GM23338 (cell line): ENCODE results near the gene PSMD3. TPM values are rescaled to one million over a fixed set of nuclear protein-coding genes. Genes with fewer than 3 reads are reported as not detected.

ENCODE experiments used
- ATAC-seq: fragments of 200-7000 bp; cut with Tn5 transposase; 3 replicates; pipeline ENCODE4 v1.9.1; 2020
- DNase-seq: peaks from one replicate; pipeline ENCODE4 v3.0.0-alpha.2; 2015; ENCODE audit warnings: low spot score
- H2AFZ ChIP-seq: fragments of 200-600 bp; sonication (generic); 2 replicates; pipeline ENCODE4 v1.8.0; 2016; ENCODE audit warnings: antibody characterized with exemption, mild to moderate bottlenecking, moderate library complexity
- H3F3A ChIP-seq: fragments of 200-600 bp; sonication (generic); replicated peaks from 2 replicates; pipeline ENCODE4 v1.8.0; 2017; ENCODE audit warnings: antibody characterized with exemption, mixed run types, low read depth
- H3K27ac ChIP-seq: fragments of 200-600 bp; sonication (generic); 2 replicates; pipeline ENCODE4 v1.6.1; 2016; ENCODE audit warnings: low read depth
- H3K27me3 ChIP-seq: fragments of 200-600 bp; sonication (generic); 2 replicates; pipeline ENCODE4 v1.8.0; 2016; ENCODE audit warnings: mild to moderate bottlenecking, mixed run types, moderate library complexity; ENCODE audit not compliant: insufficient read depth
- H3K36me3 ChIP-seq: fragments of 200-600 bp; sonication (generic); 2 replicates; pipeline ENCODE4 v1.8.0; 2016; ENCODE audit warnings: mild to moderate bottlenecking; ENCODE audit not compliant: insufficient read depth
- H3K4me1 ChIP-seq: fragments of 200-600 bp; sonication (generic); 2 replicates; pipeline ENCODE4 v1.8.0; 2016; ENCODE audit warnings: mild to moderate bottlenecking, moderate library complexity; ENCODE audit not compliant: insufficient read depth
- H3K4me2 ChIP-seq: fragments of 200-600 bp; sonication (generic); 2 replicates; pipeline ENCODE4 v1.7.1; 2017; ENCODE audit warnings: mixed run types
- H3K4me3 ChIP-seq: fragments of 200-600 bp; sonication (generic); 2 replicates; pipeline ENCODE4 v1.6.1; 2016; ENCODE audit warnings: mixed run types
- H3K79me2 ChIP-seq: fragments of 200-600 bp; sonication (generic); replicated peaks from 2 replicates; pipeline ENCODE4 v1.8.0; 2017; ENCODE audit warnings: mild to moderate bottlenecking; ENCODE audit not compliant: insufficient read depth
- H3K9me2 ChIP-seq: fragments of 200-600 bp; sonication (generic); 2 replicates; pipeline ENCODE4 v1.8.0; 2017; ENCODE audit not compliant: insufficient read depth
- H4K20me1 ChIP-seq: fragments of 200-600 bp; sonication (generic); replicated peaks from 2 replicates; pipeline ENCODE4 v1.8.0; 2017; ENCODE audit warnings: mild to moderate bottlenecking; ENCODE audit not compliant: insufficient read depth
- H3K27ac Mint-ChIP-seq: 2 replicates; pipeline ENCODE4 v1.8.0; 2020; ENCODE audit warnings: inconsistent platforms, mild to moderate bottlenecking, moderate library complexity, mixed read lengths
- H3K27me3 Mint-ChIP-seq: 3 replicates; pipeline ENCODE4 v1.8.0; 2022; ENCODE audit warnings: low read depth, mild to moderate bottlenecking, moderate library complexity, mixed read lengths, inconsistent platforms; ENCODE audit not compliant: insufficient read depth, poor library complexity
- H3K36me3 Mint-ChIP-seq: 3 replicates; pipeline ENCODE4 v1.8.0; 2021; ENCODE audit warnings: low read depth, mild to moderate bottlenecking, inconsistent platforms, moderate library complexity, mixed read lengths
- H3K4me1 Mint-ChIP-seq: 3 replicates; pipeline ENCODE4 v1.8.0; 2020; ENCODE audit warnings: mild to moderate bottlenecking, inconsistent platforms, mixed read lengths
- H3K4me3 Mint-ChIP-seq: 3 replicates; pipeline ENCODE4 v1.8.0; 2021; ENCODE audit warnings: moderate library complexity, mild to moderate bottlenecking, inconsistent platforms, mixed read lengths
- H3K9me3 Mint-ChIP-seq: 3 replicates; pipeline ENCODE4 v1.8.0; 2020; ENCODE audit warnings: moderate library complexity, mild to moderate bottlenecking, inconsistent platforms, mixed read lengths
- CREB1 ChIP-seq: fragments of 250-450 bp; sonication (Bioruptor Pico); IDR thresholded peaks from 2 replicates; pipeline ENCODE4 v1.5.0; 2020; ENCODE audit warnings: low read depth, mild to moderate bottlenecking, moderate library complexity
- EZH2 ChIP-seq: fragments of 200-600 bp; sonication (generic); IDR thresholded peaks from one replicate; pipeline ENCODE4 v1.8.0; 2017; ENCODE audit warnings: antibody characterized with exemption, mild to moderate bottlenecking, low read depth; ENCODE audit not compliant: unreplicated experiment
- EZH2phosphoT487 ChIP-seq: fragments of 200-600 bp; sonication (generic); IDR thresholded peaks from one replicate; pipeline ENCODE4 v1.8.1; 2018; ENCODE audit warnings: antibody characterized with exemption; ENCODE audit not compliant: unreplicated experiment
- JUNB ChIP-seq: IDR thresholded peaks from one replicate; pipeline ENCODE4 v1.6.1; 2016; ENCODE audit warnings: antibody characterized with exemption; ENCODE audit not compliant: unreplicated experiment
- NANOG ChIP-seq: IDR thresholded peaks from 2 replicates; pipeline ENCODE4 v1.6.1; 2016; ENCODE audit warnings: antibody characterized with exemption, borderline replicate concordance
- STAT1 ChIP-seq: IDR thresholded peaks from one replicate; pipeline ENCODE4 v1.6.1; 2016; ENCODE audit warnings: antibody characterized with exemption; ENCODE audit not compliant: unreplicated experiment
- ZNF114 ChIP-seq: fragments of 250-450 bp; sonication (Bioruptor Pico); IDR thresholded peaks from 2 replicates; pipeline ENCODE4 v1.5.0; 2020; ENCODE audit warnings: mild to moderate bottlenecking, moderate library complexity
- ZNF331 ChIP-seq: fragments of 250-450 bp; sonication (Bioruptor Pico); IDR thresholded peaks from 2 replicates; pipeline ENCODE4 v1.5.0; 2020; ENCODE audit warnings: low read depth, mild to moderate bottlenecking, moderate library complexity
- polyA plus RNA-seq: library from polyadenylated mRNA; unstranded; fragments of >200 nt; fragmentation: Nextera tagmentation; extraction: Ambion mirVana; gene quantifications from 2 replicates; pipeline ENCODE4 v1.2.1, GENCODE V29; 2016
- total RNA-seq: library from RNA; depleted of rRNA; stranded (reverse); fragments of >200 nt; shearing (Covaris generic); gene quantifications from 2 replicates; pipeline ENCODE4 v1.2.3, GENCODE V29; 2014
- TF ChIP-seq, protein P1 (sequence below): IDR thresholded peaks from one replicate; pipeline ENCODE4 v1.6.1; 2018; ENCODE audit warnings: antibody characterized with exemption; ENCODE audit not compliant: unreplicated experiment
- TF ChIP-seq, protein P2 (sequence below): IDR thresholded peaks from 2 replicates; pipeline ENCODE4 v1.6.1; 2016; ENCODE audit warnings: antibody characterized with exemption
- TF ChIP-seq, protein P3 (sequence below), 2 experiments: fragments of 200-600 bp in 1 of 2; sonication (generic) in 1 of 2; conservative IDR thresholded peaks; 2 replicates each; pipeline versions ENCODE4 v1.5.1 to v1.6.1; 2016 to 2017; ENCODE audit warnings: antibody characterized with exemption in 2 of 2, low read depth in 2 of 2, mild to moderate bottlenecking in 2 of 2, moderate library complexity in 1 of 2

PSMD3 gene
- total and polyA plus RNA-seq, 2 experiments from 2014 or later = 112 to 217 TPM

DNA sequence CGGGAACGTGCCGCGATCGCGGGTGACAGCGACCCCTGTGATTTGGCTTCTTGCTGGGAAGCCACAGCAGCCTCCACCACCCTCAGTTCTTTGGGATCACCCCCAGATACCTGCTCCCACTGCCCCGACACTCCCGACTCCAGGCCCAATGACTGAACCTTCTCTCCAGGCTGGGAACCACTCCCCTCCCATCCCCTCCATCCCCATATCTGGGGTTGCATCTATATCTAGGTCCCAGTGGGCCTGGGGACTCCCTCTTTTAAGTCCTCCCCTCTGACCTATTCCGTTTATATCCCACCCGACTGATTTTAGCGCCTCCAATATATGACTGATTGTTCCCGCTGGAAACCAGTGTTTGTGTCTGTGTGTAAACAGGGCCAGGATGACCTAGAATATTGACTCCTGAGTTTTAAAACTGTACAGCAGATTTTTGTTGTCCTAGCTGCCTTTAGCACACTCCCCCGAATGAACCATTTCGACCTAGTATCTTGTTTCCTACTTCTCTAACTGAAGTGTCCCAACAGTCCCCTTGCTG, 667 bp downstream of the PSMD3 start:
- Histone ChIP-seq H3K27ac (peak overlapping the region; percentile 85), H3K4me3 (peak overlapping the region; percentile 77), H2AFZ (no peak overlapping the region), H3K79me2 (peaks cover 29% of the 10 kb centered on the region), H4K20me1 (peaks cover 16% of the 10 kb centered on the region), H3F3A (peaks cover 8% of the 10 kb centered on the region; the same call in 1 of the 2 replicates), H3K9me2 (no peaks in the 10 kb centered on the region), H3K4me2 (peak overlapping the region; percentile 99), H3K36me3 (peaks cover 19% of the 10 kb centered on the region), H3K27me3 (no peaks in the 10 kb centered on the region), H3K4me1 (peaks cover 20% of the 10 kb centered on the region)
- Mint-ChIP-seq H3K36me3 (peaks cover 35% of the 10 kb centered on the region), H3K4me1 (peaks cover 23% of the 10 kb centered on the region), H3K4me3 (peak overlapping the region; percentile 92), H3K9me3 (no peaks in the 10 kb centered on the region), H3K27ac (peak overlapping the region; percentile 94), H3K27me3 (peaks cover 9% of the 10 kb centered on the region)
- DNase-seq (no peak), ATAC-seq (no peak; the same call in 2 of the 3 replicates)
- TF ChIP-seq EZH2 = no peak
- TF ChIP-seq ZNF331 (CRISPR knock-in tag) = no peak
- TF ChIP-seq, protein P1, sequence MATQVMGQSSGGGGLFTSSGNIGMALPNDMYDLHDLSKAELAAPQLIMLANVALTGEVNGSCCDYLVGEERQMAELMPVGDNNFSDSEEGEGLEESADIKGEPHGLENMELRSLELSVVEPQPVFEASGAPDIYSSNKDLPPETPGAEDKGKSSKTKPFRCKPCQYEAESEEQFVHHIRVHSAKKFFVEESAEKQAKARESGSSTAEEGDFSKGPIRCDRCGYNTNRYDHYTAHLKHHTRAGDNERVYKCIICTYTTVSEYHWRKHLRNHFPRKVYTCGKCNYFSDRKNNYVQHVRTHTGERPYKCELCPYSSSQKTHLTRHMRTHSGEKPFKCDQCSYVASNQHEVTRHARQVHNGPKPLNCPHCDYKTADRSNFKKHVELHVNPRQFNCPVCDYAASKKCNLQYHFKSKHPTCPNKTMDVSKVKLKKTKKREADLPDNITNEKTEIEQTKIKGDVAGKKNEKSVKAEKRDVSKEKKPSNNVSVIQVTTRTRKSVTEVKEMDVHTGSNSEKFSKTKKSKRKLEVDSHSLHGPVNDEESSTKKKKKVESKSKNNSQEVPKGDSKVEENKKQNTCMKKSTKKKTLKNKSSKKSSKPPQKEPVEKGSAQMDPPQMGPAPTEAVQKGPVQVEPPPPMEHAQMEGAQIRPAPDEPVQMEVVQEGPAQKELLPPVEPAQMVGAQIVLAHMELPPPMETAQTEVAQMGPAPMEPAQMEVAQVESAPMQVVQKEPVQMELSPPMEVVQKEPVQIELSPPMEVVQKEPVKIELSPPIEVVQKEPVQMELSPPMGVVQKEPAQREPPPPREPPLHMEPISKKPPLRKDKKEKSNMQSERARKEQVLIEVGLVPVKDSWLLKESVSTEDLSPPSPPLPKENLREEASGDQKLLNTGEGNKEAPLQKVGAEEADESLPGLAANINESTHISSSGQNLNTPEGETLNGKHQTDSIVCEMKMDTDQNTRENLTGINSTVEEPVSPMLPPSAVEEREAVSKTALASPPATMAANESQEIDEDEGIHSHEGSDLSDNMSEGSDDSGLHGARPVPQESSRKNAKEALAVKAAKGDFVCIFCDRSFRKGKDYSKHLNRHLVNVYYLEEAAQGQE = no peak
- no peak for TF ChIP-seq ZNF114 (CRISPR knock-in tag)
- TF ChIP-seq NANOG = no peak
- TF ChIP-seq JUNB = no peak
- no peak for TF ChIP-seq STAT1
- TF ChIP-seq, protein P2, sequence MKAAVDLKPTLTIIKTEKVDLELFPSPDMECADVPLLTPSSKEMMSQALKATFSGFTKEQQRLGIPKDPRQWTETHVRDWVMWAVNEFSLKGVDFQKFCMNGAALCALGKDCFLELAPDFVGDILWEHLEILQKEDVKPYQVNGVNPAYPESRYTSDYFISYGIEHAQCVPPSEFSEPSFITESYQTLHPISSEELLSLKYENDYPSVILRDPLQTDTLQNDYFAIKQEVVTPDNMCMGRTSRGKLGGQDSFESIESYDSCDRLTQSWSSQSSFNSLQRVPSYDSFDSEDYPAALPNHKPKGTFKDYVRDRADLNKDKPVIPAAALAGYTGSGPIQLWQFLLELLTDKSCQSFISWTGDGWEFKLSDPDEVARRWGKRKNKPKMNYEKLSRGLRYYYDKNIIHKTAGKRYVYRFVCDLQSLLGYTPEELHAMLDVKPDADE = no peak
- no peak for TF ChIP-seq CREB1
- no peak for TF ChIP-seq EZH2phosphoT487

DNA sequence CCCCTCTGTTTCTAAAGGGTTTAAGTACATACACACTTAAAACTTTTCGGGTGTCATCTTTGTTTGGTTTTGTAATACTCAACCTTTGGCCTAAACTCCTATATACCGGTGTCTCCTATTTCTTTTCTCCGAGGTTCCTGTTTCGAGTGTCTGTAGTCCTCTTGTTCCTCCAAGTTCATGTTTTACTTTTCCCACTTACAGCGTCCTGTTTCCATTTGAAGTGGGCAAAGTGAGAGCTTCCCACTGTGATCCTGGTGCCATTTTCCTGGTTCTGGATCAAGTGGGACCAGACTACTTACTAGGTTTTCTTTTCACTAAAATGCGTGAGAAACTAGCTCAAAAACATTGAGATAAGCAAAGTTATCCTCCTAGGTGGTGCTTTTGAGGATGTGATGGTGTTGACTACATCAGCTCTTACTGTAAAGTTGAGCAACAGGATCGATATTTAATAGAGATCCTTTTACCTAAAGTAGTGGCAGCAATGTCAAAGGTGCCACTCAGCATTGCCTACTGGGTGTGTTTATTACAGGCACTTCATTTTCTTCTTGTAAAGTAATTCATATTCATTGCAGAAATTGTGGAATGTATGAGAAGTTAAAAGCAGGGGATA, 1.3 kb downstream of the PSMD3 start:
- peaks cover 41% of the 10 kb centered on the region for H3K36me3 Mint-ChIP-seq
- H3K4me1 ChIP-seq = peaks cover 20% of the 10 kb centered on the region
- H3K4me1 Mint-ChIP-seq = peaks cover 23% of the 10 kb centered on the region
- peak overlapping the region; percentile 77 for H3K4me3 ChIP-seq
- H3K4me2 ChIP-seq = peak overlapping the region; percentile 99
- peak overlapping the region; percentile 94 for H3K27ac Mint-ChIP-seq
- H3K4me3 Mint-ChIP-seq = peak overlapping the region; percentile 92
- no peak overlapping the region for H2AFZ ChIP-seq
- DNase-seq (no peak), ATAC-seq (no peak)
- peaks cover 29% of the 10 kb centered on the region for H3K79me2 ChIP-seq
- H3K36me3 ChIP-seq = peaks cover 24% of the 10 kb centered on the region
- peaks cover 9% of the 10 kb centered on the region for H3K27me3 Mint-ChIP-seq
- H4K20me1 ChIP-seq = peaks cover 16% of the 10 kb centered on the region
- H3F3A ChIP-seq = peaks cover 8% of the 10 kb centered on the region; the same call in 1 of the 2 replicates
- no peaks in the 10 kb centered on the region for H3K27me3 ChIP-seq
- no peaks in the 10 kb centered on the region for H3K9me2 ChIP-seq
- no peak overlapping the region for H3K27ac ChIP-seq
- H3K9me3 Mint-ChIP-seq = no peaks in the 10 kb centered on the region
- TF ChIP-seq ZNF331 (CRISPR knock-in tag) = no peak
- TF ChIP-seq, protein P2 = no peak
- TF ChIP-seq, protein P3, sequence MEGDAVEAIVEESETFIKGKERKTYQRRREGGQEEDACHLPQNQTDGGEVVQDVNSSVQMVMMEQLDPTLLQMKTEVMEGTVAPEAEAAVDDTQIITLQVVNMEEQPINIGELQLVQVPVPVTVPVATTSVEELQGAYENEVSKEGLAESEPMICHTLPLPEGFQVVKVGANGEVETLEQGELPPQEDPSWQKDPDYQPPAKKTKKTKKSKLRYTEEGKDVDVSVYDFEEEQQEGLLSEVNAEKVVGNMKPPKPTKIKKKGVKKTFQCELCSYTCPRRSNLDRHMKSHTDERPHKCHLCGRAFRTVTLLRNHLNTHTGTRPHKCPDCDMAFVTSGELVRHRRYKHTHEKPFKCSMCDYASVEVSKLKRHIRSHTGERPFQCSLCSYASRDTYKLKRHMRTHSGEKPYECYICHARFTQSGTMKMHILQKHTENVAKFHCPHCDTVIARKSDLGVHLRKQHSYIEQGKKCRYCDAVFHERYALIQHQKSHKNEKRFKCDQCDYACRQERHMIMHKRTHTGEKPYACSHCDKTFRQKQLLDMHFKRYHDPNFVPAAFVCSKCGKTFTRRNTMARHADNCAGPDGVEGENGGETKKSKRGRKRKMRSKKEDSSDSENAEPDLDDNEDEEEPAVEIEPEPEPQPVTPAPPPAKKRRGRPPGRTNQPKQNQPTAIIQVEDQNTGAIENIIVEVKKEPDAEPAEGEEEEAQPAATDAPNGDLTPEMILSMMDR (conservative IDR thresholded peaks at IDR 0.05; ENCODE audit: low read depth in 2 of 2) = no peak
